ENCODE data around the gene RALGAPA2. TPM values are rescaled to one million over a fixed set of nuclear protein-coding genes. Genes with fewer than 3 reads are reported as not detected.
"Not testable (repeated sequence)": the region's sequence is repeated elsewhere in the genome, so short reads cannot be mapped to it uniquely, and the experiment has no call there.

RALGAPA2 gene
- total RNA-seq, 2 experiments from 2014 or later: 15.9 to 16.6 TPM

- Mint-ChIP-seq H3K9me3 (no peaks in the 10 kb centered on the region), H3K36me3 (peaks cover 28% of the 10 kb centered on the region), H3K4me1 (ENCODE audit: low read depth) (peaks cover 5% of the 10 kb centered on the region), H3K27me3 (no peaks in the 10 kb centered on the region), H3K27ac (no peak overlapping the region), H3K4me3 (no peak overlapping the region)
- POLR2A ChIA-PET: no interaction called here
- intact Hi-C loops (cut with micrococcal nuclease): no loop called here
- CTCF ChIA-PET: no interaction called here
- no peak for DNase-seq
Observed at GRCh38 chr20:20554951-20555350, 157.5 kb downstream of the RALGAPA2 start.

- no peaks in the 10 kb centered on the region for H3K27me3 Mint-ChIP-seq
- H3K4me1 Mint-ChIP-seq (ENCODE audit: low read depth): peaks cover 15% of the 10 kb centered on the region
- H3K4me3 Mint-ChIP-seq: no peak overlapping the region
- intact Hi-C loops (cut with micrococcal nuclease): no loop called here
- peaks cover 22% of the 10 kb centered on the region for H3K36me3 Mint-ChIP-seq
- no peak overlapping the region for H3K27ac Mint-ChIP-seq
- no peaks in the 10 kb centered on the region for H3K9me3 Mint-ChIP-seq
- POLR2A ChIA-PET: no interaction called here
- no peak for DNase-seq
- CTCF ChIA-PET: no interaction called here
Observed at GRCh38 chr20:20553541-20553940, 158.9 kb downstream of the RALGAPA2 start.

- Mint-ChIP-seq H3K27me3 (no peaks in the 10 kb centered on the region), H3K36me3 (peaks cover 15% of the 10 kb centered on the region), H3K9me3 (no peaks in the 10 kb centered on the region), H3K4me3 (no peak overlapping the region), H3K27ac (no peak overlapping the region), H3K4me1 (ENCODE audit: low read depth) (peaks cover 30% of the 10 kb centered on the region)
- DNase-seq: no peak
- ChIA-PET CTCF (no interaction called here), POLR2A (no interaction called here)
- intact Hi-C loops (cut with micrococcal nuclease): no loop called here
Observed at GRCh38 chr20:20552076-20552475, 160.4 kb downstream of the RALGAPA2 start.

- H3K9me3 Mint-ChIP-seq: no peaks in the 10 kb centered on the region
- H3K27me3 Mint-ChIP-seq: no peaks in the 10 kb centered on the region
- H3K36me3 Mint-ChIP-seq: peaks cover 15% of the 10 kb centered on the region
- H3K4me3 Mint-ChIP-seq: no peak overlapping the region
- POLR2A ChIA-PET: no interaction called here
- CTCF ChIA-PET: interaction anchor here (0.9 kb wide), 1 partner anchor 10 kb away, joined by 3 read pairs; no protein-coding TSS in a partner anchor
- peaks cover 36% of the 10 kb centered on the region for H3K4me1 Mint-ChIP-seq (ENCODE audit: low read depth)
- H3K27ac Mint-ChIP-seq: no peak overlapping the region
- DNase-seq: no peak
- intact Hi-C loops (cut with micrococcal nuclease): no loop called here
Observed at GRCh38 chr20:20551409-20551808, 161.0 kb downstream of the RALGAPA2 start.

- DNase-seq: no peak
- Mint-ChIP-seq H3K36me3 (peaks cover 13% of the 10 kb centered on the region), H3K4me3 (no peak overlapping the region), H3K9me3 (no peaks in the 10 kb centered on the region), H3K4me1 (ENCODE audit: low read depth) (peaks cover 39% of the 10 kb centered on the region), H3K27me3 (no peaks in the 10 kb centered on the region), H3K27ac (no peak overlapping the region)
- ChIA-PET CTCF (no interaction called here), POLR2A (interaction anchor here (1.0 kb wide), 1 partner anchor 9 kb away, joined by 4 read pairs; no protein-coding TSS in a partner anchor)
- intact Hi-C loops (cut with micrococcal nuclease): loop anchor here (5.0 kb wide), 1 partner anchor 187 kb away; no protein-coding TSS in a partner anchor
Observed at GRCh38 chr20:20549704-20550103, 162.7 kb downstream of the RALGAPA2 start.

GRCh38 chr20:20549267-20549612 is 163.2 kb downstream of the RALGAPA2 start:
- peaks cover 17% of the 10 kb centered on the region for H3K36me3 Mint-ChIP-seq
- ChIA-PET POLR2A (no interaction called here), CTCF (no interaction called here)
- DNase-seq: no peak
- no peak overlapping the region for H3K4me3 Mint-ChIP-seq
- no peaks in the 10 kb centered on the region for H3K27me3 Mint-ChIP-seq
- peaks cover 39% of the 10 kb centered on the region for H3K4me1 Mint-ChIP-seq (ENCODE audit: low read depth)
- no peaks in the 10 kb centered on the region for H3K9me3 Mint-ChIP-seq
- intact Hi-C loops (cut with micrococcal nuclease): loop anchor here (5.0 kb wide), 1 partner anchor 187 kb away; no protein-coding TSS in a partner anchor
- no peak overlapping the region for H3K27ac Mint-ChIP-seq

GRCh38 chr20:20548527-20549266 is 163.7 kb downstream of the RALGAPA2 start:
- no peak overlapping the region for H3K27ac Mint-ChIP-seq
- no peak overlapping the region for H3K4me3 Mint-ChIP-seq
- intact Hi-C loops (cut with micrococcal nuclease): loop anchor here (5.0 kb wide), 1 partner anchor 186 kb away; no protein-coding TSS in a partner anchor
- no peak for DNase-seq
- peaks cover 20% of the 10 kb centered on the region for H3K36me3 Mint-ChIP-seq
- peaks cover 39% of the 10 kb centered on the region for H3K4me1 Mint-ChIP-seq (ENCODE audit: low read depth)
- H3K9me3 Mint-ChIP-seq: no peaks in the 10 kb centered on the region
- ChIA-PET CTCF (no interaction called here), POLR2A (no interaction called here)
- no peaks in the 10 kb centered on the region for H3K27me3 Mint-ChIP-seq

- intact Hi-C loops (cut with micrococcal nuclease): loop anchor here (1.0 to 5.0 kb wide), 4 partner anchors 51 to 186 kb away; no protein-coding TSS in a partner anchor
- H3K27ac Mint-ChIP-seq: no peak overlapping the region
- DNase-seq: no peak
- H3K4me3 Mint-ChIP-seq: no peak overlapping the region
- ChIA-PET POLR2A (no interaction called here), CTCF (no interaction called here)
- H3K27me3 Mint-ChIP-seq: no peaks in the 10 kb centered on the region
- peaks cover 39% of the 10 kb centered on the region for H3K4me1 Mint-ChIP-seq (ENCODE audit: low read depth)
- no peaks in the 10 kb centered on the region for H3K9me3 Mint-ChIP-seq
- H3K36me3 Mint-ChIP-seq: peaks cover 24% of the 10 kb centered on the region
Observed at GRCh38 chr20:20547876-20548266, 164.6 kb downstream of the RALGAPA2 start.

- CTCF ChIA-PET: interaction anchor here (1.4 kb wide), 1 partner anchor 49 kb away, joined by 4 read pairs; no protein-coding TSS in a partner anchor
- peak; percentile 17 for DNase-seq
- POLR2A ChIA-PET: interaction anchor here (1.1 to 1.7 kb wide), 3 partner anchors 49 to 135 kb away, joined by 3 to 5 read pairs (median 4); no protein-coding TSS in a partner anchor
Observed at GRCh38 chr20:20547221-20547875, 165.1 kb downstream of the RALGAPA2 start.

GRCh38 chr20:20546402-20546801 is 166.0 kb downstream of the RALGAPA2 start:
- H3K27ac Mint-ChIP-seq: peak overlapping the region; percentile 16
- peak; percentile 18 for DNase-seq

More at GRCh38 chr20:20547221-20547875, 165.1 kb downstream of the RALGAPA2 start:
- Mint-ChIP-seq H3K27ac (no peak overlapping the region), H3K4me1 (ENCODE audit: low read depth) (peaks cover 39% of the 10 kb centered on the region), H3K27me3 (no peaks in the 10 kb centered on the region), H3K4me3 (no peak overlapping the region), H3K36me3 (peaks cover 26% of the 10 kb centered on the region), H3K9me3 (no peaks in the 10 kb centered on the region)
- intact Hi-C loops (cut with micrococcal nuclease): loop anchor here (1.0 to 5.0 kb wide), 4 partner anchors 50 to 185 kb away; no protein-coding TSS in a partner anchor

GRCh38 chr20:20543348-20543747 is 169.1 kb downstream of the RALGAPA2 start:
- H3K27ac Mint-ChIP-seq; H3K4me3 Mint-ChIP-seq; intact Hi-C loops (cut with micrococcal nuclease); H3K9me3 Mint-ChIP-seq; DNase-seq; CTCF ChIA-PET; H3K27me3 Mint-ChIP-seq; POLR2A ChIA-PET: not testable (repeated sequence)
- Mint-ChIP-seq H3K36me3 (peaks cover 29% of the 10 kb centered on the region), H3K4me1 (ENCODE audit: low read depth) (peaks cover 22% of the 10 kb centered on the region)

More at GRCh38 chr20:20546402-20546801, 166.0 kb downstream of the RALGAPA2 start:
- ChIA-PET POLR2A (interaction anchor here (0.7 to 1.7 kb wide), 4 partner anchors 35 to 134 kb away, joined by 3 to 5 read pairs (median 4); no protein-coding TSS in a partner anchor), CTCF (interaction anchor here (1.4 kb wide), 1 partner anchor 49 kb away, joined by 4 read pairs; no protein-coding TSS in a partner anchor)
- Mint-ChIP-seq H3K27me3 (no peaks in the 10 kb centered on the region), H3K9me3 (no peaks in the 10 kb centered on the region), H3K4me1 (ENCODE audit: low read depth) (peaks cover 37% of the 10 kb centered on the region), H3K4me3 (no peak overlapping the region), H3K36me3 (peaks cover 28% of the 10 kb centered on the region)
- intact Hi-C loops (cut with micrococcal nuclease): loop anchor here (2.0 to 5.0 kb wide), 2 partner anchors 134 to 184 kb away; no protein-coding TSS in a partner anchor

- ChIA-PET CTCF (no interaction called here), POLR2A (interaction anchor here (0.5 kb wide), 1 partner anchor 1098 kb away, joined by 3 read pairs; no protein-coding TSS in a partner anchor)
- DNase-seq: no peak
- H3K36me3 Mint-ChIP-seq: peaks cover 9% of the 10 kb centered on the region
- no peak overlapping the region for H3K27ac Mint-ChIP-seq
- H3K4me1 Mint-ChIP-seq (ENCODE audit: low read depth): no peaks in the 10 kb centered on the region
- intact Hi-C loops (cut with micrococcal nuclease): no loop called here
- H3K27me3 Mint-ChIP-seq: no peaks in the 10 kb centered on the region
- H3K4me3 Mint-ChIP-seq: no peak overlapping the region
- H3K9me3 Mint-ChIP-seq: no peaks in the 10 kb centered on the region
Observed at GRCh38 chr20:20536240-20536933, 176.1 kb downstream of the RALGAPA2 start.
